Fibroblast of lung (primary cell): ENCODE data around the gene WNK1. TPM values are rescaled to one million over a fixed set of nuclear protein-coding genes. Genes with fewer than 3 reads are reported as not detected.

ENCODE experiments used
- DNase-seq, 2 donors: peaks; one replicate each; pipeline versions ENCODE4 v3.0.0 to v3.0.0-alpha.2; 2010; ENCODE audit warnings: low read depth in 2 of 2
- H2AFZ ChIP-seq: 2 replicates; pipeline ENCODE4 v1.5.1; 2012; ENCODE audit warnings: low read length, control low read depth, inconsistent platforms
- H3K27ac ChIP-seq: 2 replicates; pipeline ENCODE4 v1.5.1; 2011; ENCODE audit warnings: low read length, control low read depth; ENCODE audit not compliant: insufficient read depth
- H3K27me3 ChIP-seq: 2 replicates; pipeline ENCODE4 v1.5.1; 2011; ENCODE audit warnings: mild to moderate bottlenecking, low read length; ENCODE audit not compliant: control insufficient read depth, insufficient read depth
- H3K36me3 ChIP-seq: 2 replicates; pipeline ENCODE4 v1.5.1; 2011; ENCODE audit warnings: low read length; ENCODE audit not compliant: control insufficient read depth, insufficient read depth
- H3K4me1 ChIP-seq: 2 replicates; pipeline ENCODE4 v1.5.1; 2011; ENCODE audit warnings: low read length; ENCODE audit not compliant: control insufficient read depth, insufficient read depth; ENCODE audit errors: extremely low read depth
- H3K4me2 ChIP-seq: 2 replicates; pipeline ENCODE4 v1.5.1; 2011; ENCODE audit warnings: low read length, control low read depth; ENCODE audit not compliant: insufficient read depth; ENCODE audit errors: extremely low read depth
- H3K4me3 ChIP-seq, 4 experiments: fragments of 200-600 bp in 1 of 4; sonication (generic) in 1 of 4; replicated peaks in 1 of 4; 2 replicates each; pipeline ENCODE4 v1.5.1; 2011 to 2016; ENCODE audit warnings: low read length in 4 of 4, low read depth in 3 of 4, mild to moderate bottlenecking in 3 of 4, control low read depth in 2 of 4, inconsistent platforms in 1 of 4, mixed read lengths in 1 of 4; ENCODE audit not compliant: insufficient read depth in 1 of 4; ENCODE audit errors: control extremely low read depth in 1 of 4
- H3K79me2 ChIP-seq: 2 replicates; pipeline ENCODE4 v1.5.1; 2012; ENCODE audit warnings: mild to moderate bottlenecking, low read length, inconsistent platforms; ENCODE audit not compliant: control insufficient read depth, insufficient read depth
- H3K9ac ChIP-seq: 2 replicates; pipeline ENCODE4 v1.5.1; 2011; ENCODE audit warnings: mild to moderate bottlenecking, low read length, control low read depth; ENCODE audit not compliant: insufficient read depth
- H3K9me3 ChIP-seq: 2 replicates; pipeline ENCODE4 v1.5.1; 2012; ENCODE audit warnings: low read depth, low read length; ENCODE audit not compliant: control insufficient read depth, insufficient read depth
- H4K20me1 ChIP-seq: 2 replicates; pipeline ENCODE4 v1.5.1; 2011; ENCODE audit warnings: low read length; ENCODE audit not compliant: control insufficient read depth, insufficient read depth; ENCODE audit errors: extremely low read depth
- EZH2 ChIP-seq: IDR thresholded peaks from 2 replicates; pipeline ENCODE4 v1.5.1; 2012; ENCODE audit warnings: low read length, control low read depth, mild to moderate bottlenecking; ENCODE audit errors: missing control alignments
- polyA plus RNA-seq, 2 donors: library from polyadenylated mRNA; depleted of rRNA in 1 of 2; stranded (reverse) in 1 of 2; unstranded in 1 of 2; fragments of >200 nt; gene quantifications; 2 replicates each; pipeline ENCODE4 v1.2.1, GENCODE V29; 2011 to 2012; ENCODE audit warnings: missing spikeins in 1 of 2
- total RNA-seq: library from RNA; depleted of rRNA; stranded (reverse); fragments of >200 nt; gene quantifications from 2 replicates; pipeline ENCODE4 v1.2.1, GENCODE V29; 2014
- TF ChIP-seq, protein P1 (sequence below), 2 donors: IDR thresholded peaks in 1 of 2; conservative IDR thresholded peaks in 1 of 2; 1 replicate in 1 of 2; 2 replicates in 1 of 2; pipeline ENCODE4 v1.5.1; 2011 to 2012; ENCODE audit warnings: low read length in 2 of 2, control low read depth in 1 of 2, inconsistent platforms in 1 of 2, low read depth in 1 of 2, mild to moderate bottlenecking in 1 of 2

Gene WNK1
- total and polyA plus RNA-seq, 2 donors (not counting 1 experiment from before 2014, with no cell fraction given) = 38.5 to 130 TPM

DNA sequence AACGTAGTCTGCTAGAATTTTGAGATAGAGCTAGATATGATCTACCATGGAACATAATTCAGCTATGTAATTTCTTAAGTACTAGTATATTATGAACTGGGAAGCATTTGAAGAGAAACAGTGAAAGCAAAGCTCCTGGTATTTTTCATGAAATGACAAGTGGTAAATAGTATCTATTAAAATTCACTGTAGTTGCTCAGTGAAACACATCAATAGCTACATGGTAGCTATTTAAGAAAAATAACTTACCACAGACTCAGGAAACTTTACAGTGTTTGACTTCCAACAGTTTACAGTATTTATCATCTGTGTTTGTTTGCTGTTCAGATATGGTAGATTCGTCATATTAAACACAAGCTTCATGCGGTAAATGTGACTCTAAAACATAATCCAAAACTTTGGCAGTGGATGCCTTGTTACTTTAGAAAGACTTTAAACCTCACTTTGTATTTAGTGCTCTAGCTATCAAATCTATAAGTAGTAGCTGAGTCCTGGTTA is 25.2 kb downstream of the WNK1 start:
- peaks cover 81% of the 10 kb centered on the region for H3K79me2 ChIP-seq
- peaks cover 2% of the 10 kb centered on the region for H4K20me1 ChIP-seq
- H3K4me2 ChIP-seq = no peak overlapping the region
- no peak overlapping the region for H3K4me3 ChIP-seq
- no peak overlapping the region for H2AFZ ChIP-seq
- no peaks in the 10 kb centered on the region for H3K36me3 ChIP-seq
- TF ChIP-seq, protein P1, sequence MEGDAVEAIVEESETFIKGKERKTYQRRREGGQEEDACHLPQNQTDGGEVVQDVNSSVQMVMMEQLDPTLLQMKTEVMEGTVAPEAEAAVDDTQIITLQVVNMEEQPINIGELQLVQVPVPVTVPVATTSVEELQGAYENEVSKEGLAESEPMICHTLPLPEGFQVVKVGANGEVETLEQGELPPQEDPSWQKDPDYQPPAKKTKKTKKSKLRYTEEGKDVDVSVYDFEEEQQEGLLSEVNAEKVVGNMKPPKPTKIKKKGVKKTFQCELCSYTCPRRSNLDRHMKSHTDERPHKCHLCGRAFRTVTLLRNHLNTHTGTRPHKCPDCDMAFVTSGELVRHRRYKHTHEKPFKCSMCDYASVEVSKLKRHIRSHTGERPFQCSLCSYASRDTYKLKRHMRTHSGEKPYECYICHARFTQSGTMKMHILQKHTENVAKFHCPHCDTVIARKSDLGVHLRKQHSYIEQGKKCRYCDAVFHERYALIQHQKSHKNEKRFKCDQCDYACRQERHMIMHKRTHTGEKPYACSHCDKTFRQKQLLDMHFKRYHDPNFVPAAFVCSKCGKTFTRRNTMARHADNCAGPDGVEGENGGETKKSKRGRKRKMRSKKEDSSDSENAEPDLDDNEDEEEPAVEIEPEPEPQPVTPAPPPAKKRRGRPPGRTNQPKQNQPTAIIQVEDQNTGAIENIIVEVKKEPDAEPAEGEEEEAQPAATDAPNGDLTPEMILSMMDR (conservative IDR thresholded peaks at IDR 0.05 in 1 of 2, IDR thresholded peaks at IDR 0.05 in 1 of 2; ENCODE audit: low read depth in 1 of 2, low read length in 2 of 2) = no peak
- no peak for TF ChIP-seq EZH2
- H3K27me3 ChIP-seq = no peaks in the 10 kb centered on the region
- no peaks in the 10 kb centered on the region for H3K9me3 ChIP-seq
- H3K9ac ChIP-seq = no peak overlapping the region
- peaks cover 11% of the 10 kb centered on the region for H3K4me1 ChIP-seq
- no peak for DNase-seq
- H3K27ac ChIP-seq = no peak overlapping the region

DNA sequence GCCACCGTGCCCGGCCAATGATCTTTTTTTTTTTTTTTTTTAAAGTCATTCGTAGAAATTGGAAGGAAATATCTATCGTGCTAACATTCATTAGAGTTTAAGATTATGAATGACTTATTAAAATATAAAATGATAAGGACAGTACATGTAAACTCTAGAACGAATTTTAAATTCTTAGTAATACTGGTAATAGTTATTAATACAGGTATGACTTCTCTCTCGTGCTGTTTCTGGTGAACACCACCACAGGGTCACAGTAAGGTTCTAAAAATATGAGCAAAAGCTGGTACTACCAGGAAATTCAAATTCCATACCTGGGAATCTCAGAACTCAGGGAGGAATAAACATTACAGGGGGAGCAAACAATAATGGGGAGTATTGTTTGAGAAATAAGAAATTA is 26.2 kb downstream of the WNK1 start:
- H3K27me3 ChIP-seq = no peaks in the 10 kb centered on the region
- H2AFZ ChIP-seq = no peak overlapping the region
- H3K36me3 ChIP-seq = no peaks in the 10 kb centered on the region
- no peak overlapping the region for H3K9ac ChIP-seq
- H3K4me2 ChIP-seq = no peak overlapping the region
- DNase-seq = no peak
- TF ChIP-seq, protein P1 (conservative IDR thresholded peaks at IDR 0.05 in 1 of 2, IDR thresholded peaks at IDR 0.05 in 1 of 2; ENCODE audit: low read depth in 1 of 2, low read length in 2 of 2) = no peak
- TF ChIP-seq EZH2 = no peak
- no peaks in the 10 kb centered on the region for H3K9me3 ChIP-seq
- H4K20me1 ChIP-seq = peaks cover 2% of the 10 kb centered on the region
- H3K4me3 ChIP-seq = peak overlapping the region in 1 of 4 experiments; percentile 24
- peaks cover 80% of the 10 kb centered on the region for H3K79me2 ChIP-seq
- no peak overlapping the region for H3K27ac ChIP-seq
- H3K4me1 ChIP-seq = peaks cover 11% of the 10 kb centered on the region

DNA sequence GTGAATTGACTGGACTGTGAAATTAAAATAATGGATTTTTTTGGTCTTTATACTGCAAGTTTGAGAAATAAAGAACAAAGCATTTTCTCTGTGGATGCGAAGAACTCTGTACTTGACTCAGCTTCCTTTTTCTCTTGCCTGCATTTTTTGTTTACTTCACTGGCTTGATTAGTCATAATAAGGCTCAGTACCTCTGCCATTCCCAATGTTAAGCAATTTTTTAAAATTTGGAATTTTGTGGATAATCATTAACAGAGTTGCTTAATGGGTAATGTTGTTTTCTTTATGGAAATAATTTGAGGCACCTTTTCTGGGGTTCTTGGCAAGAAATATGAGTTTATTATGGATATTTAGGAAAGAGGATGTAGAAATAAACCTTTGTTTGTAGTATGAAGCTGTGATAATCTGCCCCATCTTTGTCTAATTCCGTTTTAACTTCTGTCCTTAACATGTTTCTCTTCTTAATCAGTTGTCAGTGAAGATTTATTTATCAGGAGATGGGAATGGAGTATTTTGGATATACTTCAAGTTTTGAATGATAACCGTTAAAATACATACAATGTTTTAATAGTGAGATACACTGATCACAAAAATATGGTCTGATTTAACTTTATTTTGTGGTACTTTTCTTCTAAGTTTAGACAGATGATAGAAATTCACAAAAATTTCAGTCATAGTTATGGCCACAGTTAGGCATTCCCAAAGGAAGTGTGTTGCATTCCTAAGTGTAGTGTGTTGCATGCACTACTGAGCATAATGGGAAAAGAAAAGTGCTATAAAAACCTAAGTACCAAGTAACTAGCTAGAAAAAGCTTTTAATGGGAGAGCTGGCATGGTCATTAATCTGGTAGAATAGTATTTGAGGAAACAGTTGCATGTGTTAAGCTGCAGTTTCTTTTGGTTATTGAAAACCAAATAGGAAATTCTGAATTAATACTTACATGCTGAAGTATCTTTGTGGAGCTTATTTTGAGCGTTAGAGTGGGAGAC is 27.7 kb downstream of the WNK1 start:
- DNase-seq = peak; percentile 57 to 84
- Histone ChIP-seq H3K4me2 (peak overlapping the region; percentile 88), H3K36me3 (no peaks in the 10 kb centered on the region), H3K9me3 (no peaks in the 10 kb centered on the region), H3K79me2 (peaks cover 83% of the 10 kb centered on the region), H3K27me3 (no peaks in the 10 kb centered on the region), H4K20me1 (peaks cover 2% of the 10 kb centered on the region), H3K4me3 (peak overlapping the region in 3 of 4 experiments; percentile 7 to 24 (median 16)), H3K27ac (peak overlapping the region; percentile 50), H3K9ac (no peak overlapping the region), H3K4me1 (peaks cover 9% of the 10 kb centered on the region), H2AFZ (no peak overlapping the region)
- TF ChIP-seq EZH2 = no peak
- TF ChIP-seq, protein P1 (conservative IDR thresholded peaks at IDR 0.05 in 1 of 2, IDR thresholded peaks at IDR 0.05 in 1 of 2; ENCODE audit: low read depth in 1 of 2, low read length in 2 of 2) = no peak
